K562 (cell line): ENCODE measurements around the gene RAD21L1. TPM values are rescaled to one million over a fixed set of nuclear protein-coding genes. Genes with fewer than 3 reads are reported as not detected.
A peak's percentile ranks its signal among the peaks of the same experiment; 100 is the strongest.

Source experiments
- DMBX1 ChIP-seq: fragments of 250-450 bp; sonication (Bioruptor Pico); IDR thresholded peaks from 2 replicates; pipeline ENCODE4 v1.8.0; 2022; ENCODE audit warnings: inconsistent platforms, mild to moderate bottlenecking, moderate library complexity, borderline replicate concordance
- IRF2 ChIP-seq: sonication (generic); formaldehyde crosslinking; IDR thresholded peaks from 2 replicates; pipeline ENCODE4 v1.8.1; 2022; ENCODE audit warnings: mild to moderate bottlenecking, missing genetic modification reagents
- MTA1 ChIP-seq: fragments of 450-650 bp; IDR thresholded peaks from 2 replicates; pipeline ENCODE4 v1.6.1; 2017; ENCODE audit warnings: borderline replicate concordance
- TEAD2 ChIP-seq: fragments of 450-650 bp; IDR thresholded peaks from 2 replicates; pipeline ENCODE4 v1.6.1; 2016; ENCODE audit warnings: missing genetic modification characterization, control low read depth, missing compliant biosample characterization
- TFAM ChIP-seq: fragments of 250-450 bp; sonication (Bioruptor Pico); conservative IDR thresholded peaks from 2 replicates; pipeline ENCODE4 v1.5.0; 2021; ENCODE audit warnings: mild to moderate bottlenecking, moderate library complexity
- XRCC3 ChIP-seq: fragments of 450-650 bp; IDR thresholded peaks from 2 replicates; pipeline ENCODE4 v1.6.1; 2017; ENCODE audit warnings: mild to moderate bottlenecking, moderate library complexity
- YBX1 ChIP-seq: fragments of 450-650 bp; IDR thresholded peaks from 2 replicates; pipeline ENCODE4 v1.7.1; 2016; ENCODE audit warnings: mild to moderate bottlenecking
- ZNF140 ChIP-seq: fragments of 250-450 bp; sonication (Bioruptor Pico); IDR thresholded peaks from 2 replicates; pipeline ENCODE4 v1.8.0; 2021; ENCODE audit warnings: moderate library complexity, mild to moderate bottlenecking, inconsistent platforms
- ZNF282 ChIP-seq: sonication (generic); formaldehyde crosslinking; IDR thresholded peaks from 2 replicates; pipeline ENCODE4 v1.8.1; 2023; ENCODE audit warnings: missing genetic modification reagents
- ZNF586 ChIP-seq: fragments of 450-650 bp; formaldehyde crosslinking; conservative IDR thresholded peaks from 2 replicates; pipeline ENCODE4 v1.4.0; 2020; ENCODE audit warnings: mild to moderate bottlenecking, moderate library complexity
- ZNF76 ChIP-seq: fragments of 250-450 bp; sonication (Bioruptor Pico); IDR thresholded peaks from 2 replicates; pipeline ENCODE4 v1.4.0; 2020; ENCODE audit warnings: mild to moderate bottlenecking, moderate library complexity, borderline replicate concordance
- ZNF780A ChIP-seq: fragments of 250-450 bp; sonication (Bioruptor Pico); IDR thresholded peaks from 2 replicates; pipeline ENCODE4 v1.5.0; 2021; ENCODE audit warnings: mild to moderate bottlenecking
- ZSCAN32 ChIP-seq: fragments of 450-650 bp; formaldehyde crosslinking; IDR thresholded peaks from 2 replicates; pipeline ENCODE4 v1.4.0; 2020; ENCODE audit warnings: mild to moderate bottlenecking, moderate library complexity
- polyA plus RNA-seq, 8 experiments: library from polyadenylated mRNA; depleted of rRNA in 4 of 8; stranded (reverse) in 5 of 8; unstranded in 3 of 8; fragments of >200 nt; fragmentation: Nextera tagmentation in 2 of 8; fragmentation: Illumina TruSeq in 1 of 8; extraction: Ambion mirVana in 2 of 8; extraction: Trizol in 1 of 8; gene quantifications; 2 replicates each; pipeline versions ENCODE4 v1.2.1 to v1.2.3, GENCODE V29; 2011 to 2014; ENCODE audit warnings: inconsistent platforms in 1 of 8, missing spikeins in 1 of 8
- total RNA-seq, 7 experiments: library from RNA; depleted of rRNA in 6 of 7; stranded (reverse); fragments of >200 nt in 6 of 7; fragmentation: Illumina TruSeq in 2 of 7; extraction: Trizol in 2 of 7; gene quantifications; 2 replicates each; pipeline versions ENCODE4 v1.2.1 to v1.2.3, GENCODE V29; 2011 to 2021; ENCODE audit warnings: low replicate concordance in 1 of 7
- TF ChIP-seq, protein P1 (sequence below): fragments of 150-350 bp; conservative IDR thresholded peaks from 2 replicates; pipeline ENCODE4 v1.6.1; 2014; ENCODE audit warnings: low read length
- TF ChIP-seq, protein P2 (sequence below): sonication (generic); formaldehyde crosslinking; IDR thresholded peaks from 2 replicates; pipeline ENCODE4 v1.9.0; 2022; ENCODE audit warnings: mild to moderate bottlenecking, missing genetic modification reagents
- TF ChIP-seq, protein P3 (sequence below): fragments of 250-450 bp; sonication (Bioruptor Pico); IDR thresholded peaks from 2 replicates; pipeline ENCODE4 v1.5.1; 2021; ENCODE audit warnings: mild to moderate bottlenecking
- TF ChIP-seq, protein P4 (sequence below): fragments of 450-650 bp; conservative IDR thresholded peaks from 2 replicates; pipeline ENCODE4 v1.6.1; 2016; ENCODE audit warnings: missing genetic modification characterization, low read depth, mild to moderate bottlenecking, control low read depth, missing compliant biosample characterization
- TF ChIP-seq, protein P5 (sequence below): sonication (generic); formaldehyde crosslinking; IDR thresholded peaks from 2 replicates; pipeline ENCODE4 v1.8.1; 2023; ENCODE audit warnings: mild to moderate bottlenecking, missing genetic modification reagents
- TF ChIP-seq, protein P6 (sequence below): fragments of 450-650 bp; IDR thresholded peaks from 2 replicates; pipeline ENCODE4 v1.7.1; 2018; ENCODE audit warnings: mild to moderate bottlenecking, low read depth; ENCODE audit not compliant: partially characterized antibody

Gene RAD21L1
- total and polyA plus RNA-seq, 9 of the 15 experiments (the other 6 are each of a cell fraction or from before 2014, with no cell fraction given), result 0.17 to 1.7 (median 0.45) TPM; not detected in 1

DNA sequence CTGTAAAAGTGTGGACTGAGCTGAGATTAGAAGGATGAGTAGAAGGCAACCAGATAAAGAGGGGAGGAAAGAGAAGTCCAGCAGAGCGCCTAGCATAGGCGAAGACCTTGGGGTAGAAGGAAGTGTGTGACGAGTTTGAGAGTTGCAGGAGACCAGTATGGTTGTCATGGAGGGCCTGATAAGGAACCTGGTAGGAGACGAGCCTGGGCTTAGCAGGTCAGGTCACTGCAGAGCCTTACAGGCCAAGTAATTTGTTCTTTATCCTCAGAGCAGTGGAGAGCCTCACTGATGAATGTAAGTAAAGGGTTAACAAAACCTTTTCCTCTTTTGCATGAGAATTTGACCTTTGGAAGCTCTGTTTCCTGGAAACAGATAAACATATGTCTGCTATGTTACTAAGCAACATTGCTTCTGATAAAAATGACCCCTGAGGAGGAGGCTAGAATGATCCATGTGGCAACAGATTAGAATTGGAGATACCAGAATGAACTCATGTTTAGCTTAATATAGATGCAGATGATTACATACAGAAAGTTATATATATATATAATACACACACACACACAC, 38.2 kb upstream of the RAD21L1 start (continued):
- TF ChIP-seq ZNF140 (CRISPR knock-in tag), result no peak
- TF ChIP-seq, protein P1, sequence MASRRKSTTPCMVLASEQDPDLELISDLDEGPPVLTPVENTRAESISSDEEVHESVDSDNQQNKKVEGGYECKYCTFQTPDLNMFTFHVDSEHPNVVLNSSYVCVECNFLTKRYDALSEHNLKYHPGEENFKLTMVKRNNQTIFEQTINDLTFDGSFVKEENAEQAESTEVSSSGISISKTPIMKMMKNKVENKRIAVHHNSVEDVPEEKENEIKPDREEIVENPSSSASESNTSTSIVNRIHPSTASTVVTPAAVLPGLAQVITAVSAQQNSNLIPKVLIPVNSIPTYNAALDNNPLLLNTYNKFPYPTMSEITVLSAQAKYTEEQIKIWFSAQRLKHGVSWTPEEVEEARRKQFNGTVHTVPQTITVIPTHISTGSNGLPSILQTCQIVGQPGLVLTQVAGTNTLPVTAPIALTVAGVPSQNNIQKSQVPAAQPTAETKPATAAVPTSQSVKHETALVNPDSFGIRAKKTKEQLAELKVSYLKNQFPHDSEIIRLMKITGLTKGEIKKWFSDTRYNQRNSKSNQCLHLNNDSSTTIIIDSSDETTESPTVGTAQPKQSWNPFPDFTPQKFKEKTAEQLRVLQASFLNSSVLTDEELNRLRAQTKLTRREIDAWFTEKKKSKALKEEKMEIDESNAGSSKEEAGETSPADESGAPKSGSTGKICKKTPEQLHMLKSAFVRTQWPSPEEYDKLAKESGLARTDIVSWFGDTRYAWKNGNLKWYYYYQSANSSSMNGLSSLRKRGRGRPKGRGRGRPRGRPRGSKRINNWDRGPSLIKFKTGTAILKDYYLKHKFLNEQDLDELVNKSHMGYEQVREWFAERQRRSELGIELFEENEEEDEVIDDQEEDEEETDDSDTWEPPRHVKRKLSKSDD, result no peak
- TF ChIP-seq, protein P2, sequence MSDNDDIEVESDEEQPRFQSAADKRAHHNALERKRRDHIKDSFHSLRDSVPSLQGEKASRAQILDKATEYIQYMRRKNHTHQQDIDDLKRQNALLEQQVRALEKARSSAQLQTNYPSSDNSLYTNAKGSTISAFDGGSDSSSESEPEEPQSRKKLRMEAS (CRISPR knock-in tag), result no peak
- TF ChIP-seq, protein P3, sequence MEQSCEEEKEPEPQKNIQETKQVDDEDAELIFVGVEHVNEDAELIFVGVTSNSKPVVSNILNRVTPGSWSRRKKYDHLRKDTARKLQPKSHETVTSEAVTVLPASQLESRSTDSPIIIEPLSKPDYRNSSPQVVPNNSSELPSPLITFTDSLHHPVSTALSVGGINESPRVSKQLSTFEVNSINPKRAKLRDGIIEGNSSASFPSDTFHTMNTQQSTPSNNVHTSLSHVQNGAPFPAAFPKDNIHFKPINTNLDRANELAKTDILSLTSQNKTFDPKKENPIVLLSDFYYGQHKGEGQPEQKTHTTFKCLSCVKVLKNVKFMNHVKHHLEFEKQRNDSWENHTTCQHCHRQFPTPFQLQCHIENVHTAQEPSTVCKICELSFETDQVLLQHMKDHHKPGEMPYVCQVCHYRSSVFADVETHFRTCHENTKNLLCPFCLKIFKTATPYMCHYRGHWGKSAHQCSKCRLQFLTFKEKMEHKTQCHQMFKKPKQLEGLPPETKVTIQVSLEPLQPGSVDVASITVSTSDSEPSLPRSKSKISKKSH, result no peak
- TF ChIP-seq, protein P4, sequence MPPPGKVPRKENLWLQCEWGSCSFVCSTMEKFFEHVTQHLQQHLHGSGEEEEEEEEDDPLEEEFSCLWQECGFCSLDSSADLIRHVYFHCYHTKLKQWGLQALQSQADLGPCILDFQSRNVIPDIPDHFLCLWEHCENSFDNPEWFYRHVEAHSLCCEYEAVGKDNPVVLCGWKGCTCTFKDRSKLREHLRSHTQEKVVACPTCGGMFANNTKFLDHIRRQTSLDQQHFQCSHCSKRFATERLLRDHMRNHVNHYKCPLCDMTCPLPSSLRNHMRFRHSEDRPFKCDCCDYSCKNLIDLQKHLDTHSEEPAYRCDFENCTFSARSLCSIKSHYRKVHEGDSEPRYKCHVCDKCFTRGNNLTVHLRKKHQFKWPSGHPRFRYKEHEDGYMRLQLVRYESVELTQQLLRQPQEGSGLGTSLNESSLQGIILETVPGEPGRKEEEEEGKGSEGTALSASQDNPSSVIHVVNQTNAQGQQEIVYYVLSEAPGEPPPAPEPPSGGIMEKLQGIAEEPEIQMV, result no peak
- TF ChIP-seq YBX1, result no peak
- no peak for TF ChIP-seq TFAM
- no peak for TF ChIP-seq XRCC3
- TF ChIP-seq ZNF76, result no peak
- no peak for TF ChIP-seq ZSCAN32 (CRISPR knock-in tag)
- no peak for TF ChIP-seq DMBX1 (CRISPR knock-in tag)
- TF ChIP-seq IRF2 (CRISPR knock-in tag), result no peak
- no peak for TF ChIP-seq ZNF586 (CRISPR knock-in tag)
- TF ChIP-seq, protein P5, sequence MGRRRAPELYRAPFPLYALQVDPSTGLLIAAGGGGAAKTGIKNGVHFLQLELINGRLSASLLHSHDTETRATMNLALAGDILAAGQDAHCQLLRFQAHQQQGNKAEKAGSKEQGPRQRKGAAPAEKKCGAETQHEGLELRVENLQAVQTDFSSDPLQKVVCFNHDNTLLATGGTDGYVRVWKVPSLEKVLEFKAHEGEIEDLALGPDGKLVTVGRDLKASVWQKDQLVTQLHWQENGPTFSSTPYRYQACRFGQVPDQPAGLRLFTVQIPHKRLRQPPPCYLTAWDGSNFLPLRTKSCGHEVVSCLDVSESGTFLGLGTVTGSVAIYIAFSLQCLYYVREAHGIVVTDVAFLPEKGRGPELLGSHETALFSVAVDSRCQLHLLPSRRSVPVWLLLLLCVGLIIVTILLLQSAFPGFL (CRISPR knock-in tag), result no peak
- TF ChIP-seq ZNF780A (CRISPR knock-in tag), result no peak
- TF ChIP-seq MTA1, result peak; percentile 83; the same call in 1 of the 2 replicates
- TF ChIP-seq ZNF282, result no peak
- no peak for TF ChIP-seq TEAD2 (tag)
- TF ChIP-seq, protein P6, sequence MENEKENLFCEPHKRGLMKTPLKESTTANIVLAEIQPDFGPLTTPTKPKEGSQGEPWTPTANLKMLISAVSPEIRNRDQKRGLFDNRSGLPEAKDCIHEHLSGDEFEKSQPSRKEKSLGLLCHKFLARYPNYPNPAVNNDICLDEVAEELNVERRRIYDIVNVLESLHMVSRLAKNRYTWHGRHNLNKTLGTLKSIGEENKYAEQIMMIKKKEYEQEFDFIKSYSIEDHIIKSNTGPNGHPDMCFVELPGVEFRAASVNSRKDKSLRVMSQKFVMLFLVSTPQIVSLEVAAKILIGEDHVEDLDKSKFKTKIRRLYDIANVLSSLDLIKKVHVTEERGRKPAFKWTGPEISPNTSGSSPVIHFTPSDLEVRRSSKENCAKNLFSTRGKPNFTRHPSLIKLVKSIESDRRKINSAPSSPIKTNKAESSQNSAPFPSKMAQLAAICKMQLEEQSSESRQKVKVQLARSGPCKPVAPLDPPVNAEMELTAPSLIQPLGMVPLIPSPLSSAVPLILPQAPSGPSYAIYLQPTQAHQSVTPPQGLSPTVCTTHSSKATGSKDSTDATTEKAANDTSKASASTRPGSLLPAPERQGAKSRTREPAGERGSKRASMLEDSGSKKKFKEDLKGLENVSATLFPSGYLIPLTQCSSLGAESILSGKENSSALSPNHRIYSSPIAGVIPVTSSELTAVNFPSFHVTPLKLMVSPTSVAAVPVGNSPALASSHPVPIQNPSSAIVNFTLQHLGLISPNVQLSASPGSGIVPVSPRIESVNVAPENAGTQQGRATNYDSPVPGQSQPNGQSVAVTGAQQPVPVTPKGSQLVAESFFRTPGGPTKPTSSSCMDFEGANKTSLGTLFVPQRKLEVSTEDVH, result peak; percentile 50
